ENCODE results near the gene NPR2.

NPR2 gene

GRCh38 chr9:35839926-35840325 lies 48.5 kb downstream of the NPR2 start:
- TF ChIP-seq FOXP2 (optimal IDR thresholded peaks at IDR 0.05; ENCODE audit: borderline replicate concordance, extremely low read depth, extremely low read length, insufficient read depth) = no peak
- TF ChIP-seq SIN3A (IDR thresholded peaks at IDR 0.05; ENCODE audit: borderline replicate concordance, insufficient read depth, low read length) = no peak
- TF ChIP-seq REST (IDR thresholded peaks at IDR 0.05; ENCODE audit: insufficient read depth in 1 of 2, low read depth in 2 of 2, low read length in 2 of 2) = no peak
- TF ChIP-seq TAF1 (IDR thresholded peaks at IDR 0.05; ENCODE audit: borderline replicate concordance, insufficient read depth, low read length) = no peak
- TF ChIP-seq POLR2AphosphoS5 (IDR thresholded peaks at IDR 0.05; ENCODE audit: low read depth, low read length) = no peak

GRCh38 chr9:35840881-35841644 lies 49.7 kb downstream of the NPR2 start:
- TF ChIP-seq SIN3A (IDR thresholded peaks at IDR 0.05; ENCODE audit: borderline replicate concordance, insufficient read depth, low read length) = no peak
- TF ChIP-seq REST (IDR thresholded peaks at IDR 0.05; ENCODE audit: insufficient read depth in 1 of 2, low read depth in 2 of 2, low read length in 2 of 2) = no peak
- no peak for TF ChIP-seq FOXP2 (optimal IDR thresholded peaks at IDR 0.05; ENCODE audit: borderline replicate concordance, extremely low read depth, extremely low read length, insufficient read depth)
- no peak for TF ChIP-seq TAF1 (IDR thresholded peaks at IDR 0.05; ENCODE audit: borderline replicate concordance, insufficient read depth, low read length)
- no peak for TF ChIP-seq POLR2AphosphoS5 (IDR thresholded peaks at IDR 0.05; ENCODE audit: low read depth, low read length)

GRCh38 chr9:35841645-35841900 lies 50.2 kb downstream of the NPR2 start:
- TF ChIP-seq FOXP2 (optimal IDR thresholded peaks at IDR 0.05; ENCODE audit: borderline replicate concordance, extremely low read depth, extremely low read length, insufficient read depth) (no peak), TAF1 (IDR thresholded peaks at IDR 0.05; ENCODE audit: borderline replicate concordance, insufficient read depth, low read length) (no peak), SIN3A (IDR thresholded peaks at IDR 0.05; ENCODE audit: borderline replicate concordance, insufficient read depth, low read length) (no peak), POLR2AphosphoS5 (IDR thresholded peaks at IDR 0.05; ENCODE audit: low read depth, low read length) (no peak), REST (IDR thresholded peaks at IDR 0.05; ENCODE audit: insufficient read depth in 1 of 2, low read depth in 2 of 2, low read length in 2 of 2) (no peak)

GRCh38 chr9:35842020-35842745 lies 50.8 kb downstream of the NPR2 start:
- TF ChIP-seq REST (IDR thresholded peaks at IDR 0.05; ENCODE audit: insufficient read depth in 1 of 2, low read depth in 2 of 2, low read length in 2 of 2) (no peak), FOXP2 (optimal IDR thresholded peaks at IDR 0.05; ENCODE audit: borderline replicate concordance, extremely low read depth, extremely low read length, insufficient read depth) (no peak), TAF1 (IDR thresholded peaks at IDR 0.05; ENCODE audit: borderline replicate concordance, insufficient read depth, low read length) (no peak), SIN3A (IDR thresholded peaks at IDR 0.05; ENCODE audit: borderline replicate concordance, insufficient read depth, low read length) (no peak), POLR2AphosphoS5 (IDR thresholded peaks at IDR 0.05; ENCODE audit: low read depth, low read length) (no peak)

All from PFSK-1 (cell line).